Thoracic aorta (tissue), 2 donors: ENCODE data around the gene PSMB2. TPM values are rescaled to one million over a fixed set of nuclear protein-coding genes. Genes with fewer than 3 reads are reported as not detected.

Experiments used
- ATAC-seq: fragments of 150-250 bp; one replicate; pipeline ENCODE4 v1.8.0; 2017; ENCODE audit warnings: low read depth; ENCODE audit not compliant: insufficient number of reproducible peaks, low FRiP score
- DNase-seq: peaks from one replicate; pipeline ENCODE4 v3.0.0-alpha.2; 2020; ENCODE audit warnings: low spot score
- H3K27ac ChIP-seq, 2 donors: fragments of 200-600 bp; sonication (generic); 1 replicate in 1 of 2; 2 replicates in 1 of 2; pipeline ENCODE4 v1.5.1; 2016; ENCODE audit warnings: mild to moderate bottlenecking in 2 of 2, moderate library complexity in 2 of 2
- H3K27me3 ChIP-seq: fragments of 200-600 bp; sonication (generic); replicated peaks from 2 replicates; pipeline ENCODE4 v1.6.0; 2016; ENCODE audit warnings: mild to moderate bottlenecking; ENCODE audit not compliant: insufficient read depth
- H3K36me3 ChIP-seq: fragments of 200-600 bp; sonication (generic); one replicate; pipeline ENCODE4 v1.5.1; 2016
- H3K4me1 ChIP-seq, 2 donors: fragments of 200-600 bp; sonication (generic); 1 replicate in 1 of 2; 2 replicates in 1 of 2; pipeline versions ENCODE4 v1.5.1 to v1.6.0; 2016; ENCODE audit warnings: low read depth in 2 of 2, mild to moderate bottlenecking in 1 of 2; ENCODE audit not compliant: control insufficient read depth in 1 of 2
- H3K4me3 ChIP-seq: fragments of 200-600 bp; sonication (generic); 2 replicates; pipeline ENCODE4 v1.5.1; 2016; ENCODE audit warnings: mild to moderate bottlenecking
- H3K9me3 ChIP-seq: fragments of 200-600 bp; sonication (generic); 2 replicates; pipeline ENCODE4 v1.5.1; 2016
- CTCF ChIP-seq: fragments of 200-600 bp; sonication (generic); IDR thresholded peaks from one replicate; pipeline ENCODE4 v1.5.1; 2019; ENCODE audit warnings: antibody characterized with exemption
- total RNA-seq, 2 donors: library from RNA; depleted of rRNA; stranded (reverse); fragments of >200 nt; gene quantifications; one replicate each; pipeline versions ENCODE4 v1.1.0 to v1.2.3, GENCODE V29; 2016

The PSMB2 gene
- total RNA-seq, 2 donors from 2014 or later = 32.4 to 39.6 TPM

GRCh38 chr1:35597870-35598269 is 43.5 kb downstream of the PSMB2 start:
- Histone ChIP-seq H3K4me3 (no peak overlapping the region), H3K9me3 (no peaks in the 10 kb centered on the region), H3K27me3 (no peaks in the 10 kb centered on the region), H3K4me1 (no peaks in the 10 kb centered on the region), H3K36me3 (peaks cover 10% of the 10 kb centered on the region), H3K27ac (no peak overlapping the region)
- DNase-seq = no peak
- no peak for TF ChIP-seq CTCF
- no peak for ATAC-seq

- H3K27me3 ChIP-seq = no peaks in the 10 kb centered on the region
- DNase-seq = no peak
- no peak overlapping the region for H3K27ac ChIP-seq
- no peak for ATAC-seq
- no peaks in the 10 kb centered on the region for H3K9me3 ChIP-seq
- H3K4me3 ChIP-seq = no peak overlapping the region
- no peak for TF ChIP-seq CTCF
- no peaks in the 10 kb centered on the region for H3K4me1 ChIP-seq
- no peaks in the 10 kb centered on the region for H3K36me3 ChIP-seq
These were observed 45.6 kb downstream of the PSMB2 start for GRCh38 chr1:35595684-35596083.

GRCh38 chr1:35594005-35594760 is 47.1 kb downstream of the PSMB2 start:
- Histone ChIP-seq H3K9me3 (no peaks in the 10 kb centered on the region), H3K27ac (no peak overlapping the region), H3K4me1 (no peaks in the 10 kb centered on the region), H3K36me3 (no peaks in the 10 kb centered on the region), H3K4me3 (no peak overlapping the region), H3K27me3 (no peaks in the 10 kb centered on the region)
- DNase-seq = no peak
- ATAC-seq = no peak
- TF ChIP-seq CTCF = no peak

- Histone ChIP-seq H3K27ac (no peak overlapping the region), H3K27me3 (no peaks in the 10 kb centered on the region), H3K36me3 (no peaks in the 10 kb centered on the region), H3K9me3 (no peaks in the 10 kb centered on the region), H3K4me1 (no peaks in the 10 kb centered on the region), H3K4me3 (no peak overlapping the region)
- DNase-seq (no peak), ATAC-seq (no peak)
- TF ChIP-seq CTCF = no peak
These were observed 48.1 kb downstream of the PSMB2 start for GRCh38 chr1:35592991-35593769.

GRCh38 chr1:35591211-35591610 is 50.1 kb downstream of the PSMB2 start:
- DNase-seq = no peak
- H3K4me3 ChIP-seq = no peak overlapping the region
- H3K27me3 ChIP-seq = no peaks in the 10 kb centered on the region
- no peaks in the 10 kb centered on the region for H3K4me1 ChIP-seq
- TF ChIP-seq CTCF = no peak
- no peaks in the 10 kb centered on the region for H3K36me3 ChIP-seq
- no peaks in the 10 kb centered on the region for H3K9me3 ChIP-seq
- no peak overlapping the region for H3K27ac ChIP-seq
- no peak for ATAC-seq
